ENCODE results near the gene RAE1. TPM values are rescaled to one million over a fixed set of nuclear protein-coding genes. Genes with fewer than 3 reads are reported as not detected.

The RAE1 gene
- total RNA-seq, 2 donors from 2014 or later = 21.7 to 49.9 TPM

DNA sequence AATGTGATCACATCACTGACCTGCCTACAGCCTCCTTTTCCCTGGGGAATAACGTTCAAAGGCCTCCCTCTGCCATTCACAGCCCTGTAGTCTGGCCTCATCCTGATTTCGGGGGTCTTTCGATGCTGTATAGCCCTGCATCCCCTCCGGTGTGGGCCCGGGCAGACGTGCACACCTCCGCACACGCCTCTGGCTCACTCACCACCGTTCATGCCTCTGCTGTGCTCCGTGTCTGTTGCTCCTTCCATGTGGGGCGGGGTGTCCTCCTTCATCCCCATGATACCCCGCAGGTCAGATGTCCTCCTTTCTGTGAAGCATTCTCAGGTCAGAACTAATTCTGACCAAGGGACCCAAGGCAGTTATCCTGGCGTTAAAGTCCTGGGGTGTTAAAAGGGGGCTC, 26.3 kb downstream of the RAE1 start:
- peaks cover 0 to 7% of the 10 kb centered on the region in 2 donors for H3K36me3 ChIP-seq
- intact Hi-C loops (cut with DNase I) = no loop called here
- 78% methylated on average over 13 of the region's 13 CpGs for WGBS

DNA sequence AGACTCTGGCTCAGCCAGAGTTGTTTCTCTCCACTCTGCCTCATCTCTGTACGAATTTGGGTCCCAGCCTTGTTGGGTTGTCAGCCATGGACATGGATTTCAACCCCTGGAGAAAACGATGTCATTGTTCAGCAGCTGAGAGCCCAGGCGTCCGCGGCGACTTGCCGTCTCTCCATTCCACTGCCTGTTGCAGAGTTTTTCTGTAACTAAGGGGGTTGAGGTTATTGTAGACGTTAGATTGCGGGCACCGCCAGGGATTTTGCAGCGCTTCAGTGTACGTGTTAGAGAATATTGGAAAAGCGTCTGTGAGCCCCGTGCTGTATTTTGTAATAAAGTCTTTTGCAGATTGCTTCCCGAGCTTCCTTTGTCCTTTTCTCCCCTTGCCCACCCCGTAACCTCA, 27.1 kb downstream of the RAE1 start:
- intact Hi-C loops (cut with DNase I) = no loop called here
- Histone ChIP-seq H3K4me1 (replicated peaks) (no peaks in the 10 kb centered on the region), H3K4me3 (no peak overlapping the region), H3K27ac (no peak overlapping the region), H3K27me3 (replicated peaks; ENCODE audit: insufficient read depth) (no peaks in the 10 kb centered on the region), H3K9me3 (no peaks in the 10 kb centered on the region), H3K36me3 (peaks cover 0 to 7% of the 10 kb centered on the region in 2 donors)
- no peak for DNase-seq (ENCODE audit: low spot score)
- 87% methylated on average over 16 of the region's 16 CpGs for WGBS
- TF ChIP-seq POLR2AphosphoS5 (IDR thresholded peaks at IDR 0.05) = no peak
- no peak for TF ChIP-seq CTCF (IDR thresholded peaks at IDR 0.05)
- no peak for TF ChIP-seq POLR2A (IDR thresholded peaks at IDR 0.05)

More for the DNA sequence above, 26.3 kb downstream of the RAE1 start:
- Histone ChIP-seq H3K9me3 (no peaks in the 10 kb centered on the region), H3K27ac (no peak overlapping the region), H3K4me3 (no peak overlapping the region), H3K27me3 (replicated peaks; ENCODE audit: insufficient read depth) (no peaks in the 10 kb centered on the region), H3K4me1 (replicated peaks) (no peaks in the 10 kb centered on the region)
- DNase-seq (ENCODE audit: low spot score) = no peak
- TF ChIP-seq POLR2A (IDR thresholded peaks at IDR 0.05) (no peak), POLR2AphosphoS5 (IDR thresholded peaks at IDR 0.05) (no peak), CTCF (IDR thresholded peaks at IDR 0.05) (no peak)

- DNase-seq (ENCODE audit: low spot score) = no peak
- intact Hi-C loops (cut with DNase I) = no loop called here
- WGBS = 88% methylated on average over 4 of the region's 4 CpGs
- Histone ChIP-seq H3K4me1 (replicated peaks) (no peaks in the 10 kb centered on the region), H3K4me3 (no peak overlapping the region), H3K36me3 (peaks cover 0 to 7% of the 10 kb centered on the region in 2 donors), H3K27me3 (replicated peaks; ENCODE audit: insufficient read depth) (no peaks in the 10 kb centered on the region), H3K27ac (no peak overlapping the region), H3K9me3 (no peaks in the 10 kb centered on the region)
- TF ChIP-seq POLR2A (IDR thresholded peaks at IDR 0.05) = no peak
- TF ChIP-seq CTCF (IDR thresholded peaks at IDR 0.05) = no peak
- no peak for TF ChIP-seq POLR2AphosphoS5 (IDR thresholded peaks at IDR 0.05)
These were observed 27.7 kb downstream of the RAE1 start for GRCh38 chr20:57378646-57379262.

GRCh38 chr20:57379263-57379647, 28.2 kb downstream of the RAE1 start:
- peaks cover 0 to 5% of the 10 kb centered on the region in 2 donors for H3K36me3 ChIP-seq
- H3K9me3 ChIP-seq = no peaks in the 10 kb centered on the region
- 73% methylated on average over 5 of the region's 5 CpGs for WGBS
- H3K27me3 ChIP-seq (replicated peaks; ENCODE audit: insufficient read depth) = no peaks in the 10 kb centered on the region
- H3K27ac ChIP-seq = no peak overlapping the region
- TF ChIP-seq POLR2AphosphoS5 (IDR thresholded peaks at IDR 0.05) (no peak), CTCF (IDR thresholded peaks at IDR 0.05) (no peak), POLR2A (IDR thresholded peaks at IDR 0.05) (no peak)
- H3K4me1 ChIP-seq (replicated peaks) = no peaks in the 10 kb centered on the region
- no peak overlapping the region for H3K4me3 ChIP-seq
- intact Hi-C loops (cut with DNase I) = no loop called here
- DNase-seq (ENCODE audit: low spot score) = no peak

DNA sequence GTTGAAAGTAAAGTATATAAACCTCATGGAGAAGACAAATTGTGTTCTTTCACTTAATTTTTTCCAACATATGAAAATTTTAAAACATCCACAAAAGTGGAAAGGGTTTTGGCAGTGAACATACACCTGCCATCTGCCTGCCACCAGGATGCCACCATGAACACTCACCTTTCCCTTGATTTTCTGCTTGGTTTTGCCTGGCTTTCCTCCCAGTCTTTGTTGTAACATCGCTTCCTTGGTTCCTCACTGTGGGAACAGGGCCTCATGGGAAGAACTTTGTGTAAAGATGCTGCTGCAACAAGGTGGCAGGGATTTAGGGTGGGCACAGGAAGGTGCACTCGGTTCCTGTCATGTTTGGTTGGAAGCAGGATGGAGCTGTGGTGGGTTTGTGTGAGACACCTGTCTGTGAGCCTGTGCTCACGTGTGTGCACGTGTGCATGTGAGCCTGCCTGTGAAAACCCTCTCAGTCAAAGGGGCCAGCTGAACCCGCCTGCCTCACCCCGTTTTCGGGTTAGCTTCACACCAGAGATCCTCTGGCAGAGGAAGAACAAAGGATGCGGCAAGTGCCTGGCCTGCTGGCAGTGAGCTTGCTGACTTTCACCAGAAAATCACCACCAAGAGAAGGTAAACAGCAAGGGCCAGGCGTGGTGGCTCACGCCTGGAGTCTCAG, 29.2 kb downstream of the RAE1 start:
- no peak for DNase-seq (ENCODE audit: low spot score)
- TF ChIP-seq POLR2AphosphoS5 (IDR thresholded peaks at IDR 0.05) = no peak
- TF ChIP-seq POLR2A (IDR thresholded peaks at IDR 0.05) = no peak
- no peak for TF ChIP-seq CTCF (IDR thresholded peaks at IDR 0.05)
- no peaks in the 10 kb centered on the region for H3K27me3 ChIP-seq (replicated peaks; ENCODE audit: insufficient read depth)
- 86% methylated on average over 10 of the region's 10 CpGs for WGBS
- no peaks in the 10 kb centered on the region for H3K4me1 ChIP-seq (replicated peaks)
- no peak overlapping the region for H3K27ac ChIP-seq
- H3K4me3 ChIP-seq = no peak overlapping the region
- H3K36me3 ChIP-seq = no peaks in the 10 kb centered on the region
- H3K9me3 ChIP-seq = no peaks in the 10 kb centered on the region
- intact Hi-C loops (cut with DNase I) = loop anchor here (5.0 kb wide), 1 partner anchor 212 kb away; no protein-coding TSS in a partner anchor

Measured in prostate gland (tissue), 2 donors.